ENCODE measurements around the gene PBRM1. TPM values are rescaled to one million over a fixed set of nuclear protein-coding genes. Genes with fewer than 3 reads are reported as not detected.

The PBRM1 gene
- total and polyA plus RNA-seq, 2 donors (not counting 3 experiments of a cell fraction or from before 2014, with no cell fraction given): 26.7 to 87.1 TPM

DNA sequence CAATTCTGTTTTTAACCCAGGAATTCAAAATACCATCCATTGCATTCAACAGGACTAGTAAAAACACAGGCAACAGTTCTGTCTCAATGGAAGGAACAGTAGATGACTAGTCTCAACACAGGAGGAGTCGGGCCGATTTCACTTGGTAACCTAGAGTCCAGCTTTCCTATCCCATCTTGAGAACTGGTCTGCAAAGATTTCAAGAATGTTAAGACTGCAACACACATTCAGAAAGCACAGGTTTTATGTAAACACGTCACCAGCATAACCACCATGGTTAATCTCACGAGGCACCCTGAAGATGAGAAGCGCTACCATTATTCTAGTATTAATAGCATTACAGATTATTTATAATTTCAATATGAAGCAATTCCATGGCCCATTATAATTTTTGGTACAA, 127.3 kb downstream of the PBRM1 start:
- H2AFZ ChIP-seq (ENCODE audit: low read depth, low read length): no peak overlapping the region
- H3K36me3 ChIP-seq (ENCODE audit: control insufficient read depth in 2 of 2, extremely low read depth in 1 of 2, insufficient read depth in 2 of 2, low read length in 2 of 2): peaks cover 26 to 40% of the 10 kb centered on the region in 2 experiments
- DNase-seq (ENCODE audit: low read depth, low spot score) (no peak), FAIRE-seq (no peak)
- no peaks in the 10 kb centered on the region for H3K9me3 ChIP-seq (replicated peaks; ENCODE audit: control insufficient read depth, insufficient read depth, low read length)
- ChIA-PET CTCF (no interaction called here), POLR2A (no interaction called here)
- no peak overlapping the region for H3K9ac ChIP-seq (replicated peaks; ENCODE audit: extremely low read depth, insufficient read depth, low read length)
- no TSS peak for BruUV-seq (replicated peaks)
- H3K4me2 ChIP-seq (ENCODE audit: insufficient read depth, low read length): no peak overlapping the region
- no peaks in the 10 kb centered on the region for H3K27me3 ChIP-seq (ENCODE audit: control insufficient read depth in 2 of 2, insufficient read depth in 2 of 2, low read length in 2 of 2)
- dilution Hi-C loops (cut with MboI; ENCODE audit: extremely low pct_ligation_motif_present, low sequenced_read_pairs) (no loop called here), intact Hi-C loops (cut with micrococcal nuclease) (no loop called here)
- no peaks in the 10 kb centered on the region for H4K20me1 ChIP-seq (replicated peaks; ENCODE audit: control insufficient read depth, extremely low read depth, insufficient read depth, low read length)
- H3K4me3 ChIP-seq (replicated peaks in 1 of 3; ENCODE audit: insufficient read depth in 1 of 3, low read depth in 1 of 3, low read length in 3 of 3): no peak overlapping the region
- no peak overlapping the region for H3K27ac ChIP-seq (ENCODE audit: insufficient read depth, low read depth, low read length)
- H3K79me2 ChIP-seq (ENCODE audit: control insufficient read depth, insufficient read depth, low read length): peaks cover 2% of the 10 kb centered on the region
- TF ChIP-seq GATA2 (IDR thresholded peaks at IDR 0.05; ENCODE audit: insufficient read depth, insufficient read length, low read depth, low read length) (no peak), EZH2 (IDR thresholded peaks at IDR 0.05; ENCODE audit: borderline replicate concordance, low read depth, low read length, severe bottlenecking) (no peak), MYC (IDR thresholded peaks at IDR 0.05; ENCODE audit: low read depth, low read length) (no peak), POLR2A (IDR thresholded peaks at IDR 0.05; ENCODE audit: low read depth, low read length) (no peak)
- TF ChIP-seq, protein P1, sequence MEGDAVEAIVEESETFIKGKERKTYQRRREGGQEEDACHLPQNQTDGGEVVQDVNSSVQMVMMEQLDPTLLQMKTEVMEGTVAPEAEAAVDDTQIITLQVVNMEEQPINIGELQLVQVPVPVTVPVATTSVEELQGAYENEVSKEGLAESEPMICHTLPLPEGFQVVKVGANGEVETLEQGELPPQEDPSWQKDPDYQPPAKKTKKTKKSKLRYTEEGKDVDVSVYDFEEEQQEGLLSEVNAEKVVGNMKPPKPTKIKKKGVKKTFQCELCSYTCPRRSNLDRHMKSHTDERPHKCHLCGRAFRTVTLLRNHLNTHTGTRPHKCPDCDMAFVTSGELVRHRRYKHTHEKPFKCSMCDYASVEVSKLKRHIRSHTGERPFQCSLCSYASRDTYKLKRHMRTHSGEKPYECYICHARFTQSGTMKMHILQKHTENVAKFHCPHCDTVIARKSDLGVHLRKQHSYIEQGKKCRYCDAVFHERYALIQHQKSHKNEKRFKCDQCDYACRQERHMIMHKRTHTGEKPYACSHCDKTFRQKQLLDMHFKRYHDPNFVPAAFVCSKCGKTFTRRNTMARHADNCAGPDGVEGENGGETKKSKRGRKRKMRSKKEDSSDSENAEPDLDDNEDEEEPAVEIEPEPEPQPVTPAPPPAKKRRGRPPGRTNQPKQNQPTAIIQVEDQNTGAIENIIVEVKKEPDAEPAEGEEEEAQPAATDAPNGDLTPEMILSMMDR (IDR thresholded peaks at IDR 0.05; ENCODE audit: extremely low read depth in 1 of 2, insufficient read depth in 1 of 2, low read depth in 1 of 2, low read length in 2 of 2): no peak
- TF ChIP-seq, protein P2, sequence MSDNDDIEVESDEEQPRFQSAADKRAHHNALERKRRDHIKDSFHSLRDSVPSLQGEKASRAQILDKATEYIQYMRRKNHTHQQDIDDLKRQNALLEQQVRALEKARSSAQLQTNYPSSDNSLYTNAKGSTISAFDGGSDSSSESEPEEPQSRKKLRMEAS (IDR thresholded peaks at IDR 0.05; ENCODE audit: insufficient read depth, insufficient read length): no peak
- H3K4me1 ChIP-seq (ENCODE audit: control insufficient read depth, extremely low read depth, insufficient read depth, low read length): no peaks in the 10 kb centered on the region
- H3K9me1 ChIP-seq (replicated peaks; ENCODE audit: control insufficient read depth, extremely low read depth, insufficient read depth, low read length): no peaks in the 10 kb centered on the region
